Stimulated activated CD8-positive, alpha-beta memory T cell treated with anti-CD3 and anti-CD28 coated beads, Interleukin-4, amount 100 ng/mL, for 4 hours (primary cell): Measurements from ENCODE around the gene NCKAP1.
"Not testable (repeated sequence)": the region's sequence is repeated elsewhere in the genome, so short reads cannot be mapped to it uniquely, and the experiment has no call there.

Source experiments
- DNase-seq, 2 donors: peaks; one replicate each; pipeline ENCODE4 v3.0.0-alpha.2; 2020; ENCODE audit warnings: low read depth in 2 of 2, low spot score in 1 of 2

Gene NCKAP1

GRCh38 chr2:183037553-183038340 lies 510 bp downstream of the NCKAP1 start:
- peak; percentile 2 to 6 for DNase-seq

GRCh38 chr2:183037074-183037552 lies 1.1 kb downstream of the NCKAP1 start:
- DNase-seq, result no peak

GRCh38 chr2:183035954-183036669 lies 2.1 kb downstream of the NCKAP1 start:
- no peak for DNase-seq

- DNase-seq, result no peak
Observed at GRCh38 chr2:183035298-183035953, 2.8 kb downstream of the NCKAP1 start.

GRCh38 chr2:183034806-183035205 lies 3.5 kb downstream of the NCKAP1 start:
- DNase-seq, result no peak

GRCh38 chr2:183033951-183034350 lies 4.3 kb downstream of the NCKAP1 start:
- DNase-seq, result no peak

GRCh38 chr2:183031911-183032794 lies 6.1 kb downstream of the NCKAP1 start:
- DNase-seq, result no peak

GRCh38 chr2:183029219-183029618 lies 9.0 kb downstream of the NCKAP1 start:
- DNase-seq, result no peak

- DNase-seq, result no peak
Observed at GRCh38 chr2:183028108-183028507, 10.1 kb downstream of the NCKAP1 start.

- no peak for DNase-seq
Observed at GRCh38 chr2:183027443-183027842, 10.8 kb downstream of the NCKAP1 start.

GRCh38 chr2:183026424-183026823 lies 11.8 kb downstream of the NCKAP1 start:
- no peak for DNase-seq

- DNase-seq, result no peak
Observed at GRCh38 chr2:183025993-183026392, 12.3 kb downstream of the NCKAP1 start.

- no peak for DNase-seq
Observed at GRCh38 chr2:183024339-183025095, 13.7 kb downstream of the NCKAP1 start.

GRCh38 chr2:183022711-183023110 lies 15.5 kb downstream of the NCKAP1 start:
- no peak for DNase-seq

- no peak for DNase-seq
Observed at GRCh38 chr2:183021613-183022012, 16.6 kb downstream of the NCKAP1 start.

- no peak for DNase-seq
Observed at GRCh38 chr2:183019718-183020442, 18.4 kb downstream of the NCKAP1 start.

GRCh38 chr2:183017845-183018244 lies 20.4 kb downstream of the NCKAP1 start:
- not testable (repeated sequence) for DNase-seq

GRCh38 chr2:183014005-183014404 lies 24.3 kb downstream of the NCKAP1 start:
- DNase-seq, result no peak

- no peak for DNase-seq
Observed at GRCh38 chr2:183011743-183012142, 26.5 kb downstream of the NCKAP1 start.
